Immature natural killer cell (primary cell): ENCODE results near the gene ADGRD1. TPM values are rescaled to one million over a fixed set of nuclear protein-coding genes. Genes with fewer than 3 reads are reported as not detected.

Source experiments
- DNase-seq, 3 donors: peaks; one replicate each; pipeline ENCODE4 v3.0.0; 2022; ENCODE audit warnings: mixed read lengths in 1 of 3
- H3K27ac Mint-ChIP-seq, 6 donors: one replicate each; pipeline ENCODE4 v1.8.0; 2020; ENCODE audit warnings: mixed read lengths in 6 of 6, mild to moderate bottlenecking in 5 of 6, inconsistent platforms in 4 of 6, moderate library complexity in 3 of 6
- H3K27me3 Mint-ChIP-seq, 3 donors: one replicate each; pipeline ENCODE4 v1.8.0; 2020 to 2021; ENCODE audit warnings: low read depth in 3 of 3, mild to moderate bottlenecking in 3 of 3, mixed read lengths in 3 of 3, moderate library complexity in 3 of 3, inconsistent platforms in 1 of 3
- H3K36me3 Mint-ChIP-seq, 3 donors: one replicate each; pipeline ENCODE4 v1.8.0; 2020; ENCODE audit warnings: mixed read lengths in 3 of 3, inconsistent platforms in 2 of 3, mild to moderate bottlenecking in 2 of 3
- H3K4me1 Mint-ChIP-seq, 2 donors: one replicate each; pipeline ENCODE4 v1.8.0; 2020; ENCODE audit warnings: inconsistent platforms in 2 of 2, mild to moderate bottlenecking in 2 of 2, mixed read lengths in 2 of 2, moderate library complexity in 1 of 2
- H3K4me3 Mint-ChIP-seq, 5 donors: one replicate each; pipeline ENCODE4 v1.8.0; 2020; ENCODE audit warnings: mild to moderate bottlenecking in 5 of 5, mixed read lengths in 5 of 5, inconsistent platforms in 3 of 5, moderate library complexity in 3 of 5
- H3K9me3 Mint-ChIP-seq, 6 donors: one replicate each; pipeline ENCODE4 v1.8.0; 2020; ENCODE audit warnings: mild to moderate bottlenecking in 6 of 6, mixed read lengths in 6 of 6, inconsistent platforms in 4 of 6, moderate library complexity in 3 of 6
- polyA plus RNA-seq, 3 donors: library from polyadenylated mRNA; unstranded; fragments of 300-500 nt; fragmentation: Illumina TruSeq; gene quantifications; one replicate each; pipeline ENCODE4 v1.2.3, GENCODE V29; 2021

Gene ADGRD1
- polyA plus RNA-seq, 3 donors from 2014 or later: not detected

DNA sequence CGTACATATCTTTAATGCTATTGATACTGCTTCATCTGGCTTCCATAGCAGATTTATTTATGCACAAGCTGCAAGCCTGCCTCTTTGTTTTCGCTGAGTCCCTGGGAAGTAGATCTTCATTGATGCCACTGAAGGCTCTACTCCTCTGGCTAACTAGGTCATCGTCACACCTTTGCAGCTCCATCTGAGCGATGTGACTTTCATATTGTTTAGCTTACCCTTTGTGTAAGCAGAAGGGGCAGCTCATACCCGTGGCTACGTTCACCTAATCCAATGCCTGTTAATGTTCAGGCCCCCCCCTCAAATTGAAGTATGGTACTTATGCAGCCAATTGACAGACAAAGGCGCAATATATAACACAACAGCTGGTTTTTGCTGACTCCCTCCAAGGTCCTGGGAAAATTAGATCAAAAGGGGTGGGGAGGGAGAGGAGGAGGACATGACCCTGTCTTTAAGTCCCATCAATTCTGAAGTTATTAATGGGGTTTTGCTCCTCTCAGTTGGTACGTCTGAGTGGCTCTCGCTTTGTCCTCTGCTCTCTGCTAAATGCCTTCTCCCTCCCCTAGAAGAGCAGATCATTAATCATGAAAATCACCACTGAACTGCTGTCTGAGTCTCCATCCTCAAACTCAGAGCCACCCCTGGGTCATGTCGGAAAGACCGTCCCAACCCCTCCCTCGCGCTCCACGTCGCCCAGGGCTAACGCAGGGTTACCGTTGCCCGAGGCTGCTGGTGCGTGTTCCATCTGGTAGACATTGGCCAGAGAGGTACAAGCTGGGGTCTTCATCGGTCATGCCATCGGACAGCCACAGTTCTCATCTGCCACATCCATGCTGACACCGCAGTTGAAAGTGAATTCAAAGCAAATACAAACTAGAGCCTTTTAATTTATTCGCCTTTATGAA is 128.8 kb downstream of the ADGRD1 start:
- Mint-ChIP-seq H3K27ac (no peak overlapping the region), H3K36me3 (no peaks in the 10 kb centered on the region), H3K27me3 (peaks cover 2 to 3% (median 3%) of the 10 kb centered on the region in 3 donors), H3K4me3 (no peak overlapping the region), H3K9me3 (no peaks in the 10 kb centered on the region), H3K4me1 (no peaks in the 10 kb centered on the region)
- DNase-seq: no peak

DNA sequence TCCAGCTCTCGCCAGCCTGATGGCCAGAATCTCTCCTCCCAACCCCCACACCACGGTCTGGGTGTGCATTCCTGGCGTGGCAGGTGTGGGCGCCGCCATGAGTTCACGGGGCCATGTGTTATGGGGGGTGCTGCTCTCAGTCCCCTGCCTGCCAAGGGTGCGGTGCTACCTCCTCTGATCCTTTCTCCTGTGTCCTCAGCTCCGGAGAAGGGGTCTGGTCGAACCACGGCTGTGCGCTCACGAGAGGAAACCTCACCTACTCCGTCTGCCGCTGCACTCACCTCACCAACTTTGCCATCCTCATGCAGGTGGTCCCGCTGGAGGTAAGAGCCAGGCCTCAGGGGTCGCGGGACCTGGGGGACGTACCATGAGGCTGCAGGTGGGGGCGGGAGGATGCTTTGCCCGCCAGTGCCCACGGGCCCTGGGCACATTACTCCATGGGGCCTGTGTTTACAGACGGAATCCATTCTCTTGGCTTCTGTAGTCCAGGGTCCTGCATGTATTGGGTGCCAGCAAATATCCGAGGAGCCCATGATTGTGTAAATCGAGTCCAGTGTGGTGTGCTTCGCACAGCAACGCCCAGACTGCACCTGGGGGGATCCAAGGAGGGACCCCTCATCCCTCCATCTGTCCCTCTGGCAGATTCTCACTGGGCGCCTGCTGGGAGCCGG is 130.8 kb downstream of the ADGRD1 start:
- Mint-ChIP-seq H3K36me3 (no peaks in the 10 kb centered on the region), H3K27me3 (peaks cover 2 to 3% (median 3%) of the 10 kb centered on the region in 3 donors), H3K27ac (no peak overlapping the region), H3K4me3 (no peak overlapping the region), H3K4me1 (no peaks in the 10 kb centered on the region), H3K9me3 (no peaks in the 10 kb centered on the region)
- DNase-seq: no peak

DNA sequence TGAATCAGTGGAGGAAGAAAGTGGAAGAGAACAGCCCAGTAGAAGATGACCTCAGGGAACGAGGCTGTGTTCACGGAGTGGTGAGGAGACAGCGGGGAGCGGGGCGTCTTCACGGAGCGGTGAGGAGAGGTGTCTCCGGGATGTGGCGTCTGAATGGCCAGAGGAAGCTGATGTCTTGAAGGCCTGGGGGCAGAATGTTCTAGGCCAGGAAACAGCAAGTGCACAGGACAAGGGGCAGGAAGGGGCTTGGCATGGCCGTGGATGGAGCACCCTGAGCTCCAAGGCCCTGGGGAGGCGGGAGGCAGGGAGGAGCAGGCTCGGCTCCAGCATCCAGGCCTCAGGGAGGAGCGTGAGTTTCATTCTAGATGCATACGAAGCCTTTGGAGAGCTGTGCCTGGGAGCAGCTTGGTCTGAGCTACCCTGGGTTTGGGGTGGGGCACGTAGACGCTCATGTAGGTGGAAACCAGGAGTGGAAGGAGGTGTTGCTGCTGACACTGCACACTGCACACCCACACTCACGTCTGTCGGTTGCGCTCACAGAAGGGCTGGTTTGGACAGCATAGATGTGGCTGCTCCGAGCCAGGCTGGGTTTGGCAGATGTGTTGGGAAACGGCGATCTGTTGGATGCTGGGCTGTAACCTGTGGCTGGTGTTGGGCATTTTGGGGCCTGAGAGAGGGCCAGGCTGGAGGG is 131.6 kb downstream of the ADGRD1 start:
- no peaks in the 10 kb centered on the region for H3K9me3 Mint-ChIP-seq
- H3K36me3 Mint-ChIP-seq: no peaks in the 10 kb centered on the region
- no peak for DNase-seq
- no peak overlapping the region for H3K4me3 Mint-ChIP-seq
- H3K4me1 Mint-ChIP-seq: no peaks in the 10 kb centered on the region
- H3K27ac Mint-ChIP-seq: no peak overlapping the region
- H3K27me3 Mint-ChIP-seq: peaks cover 2 to 3% (median 3%) of the 10 kb centered on the region in 3 donors

DNA sequence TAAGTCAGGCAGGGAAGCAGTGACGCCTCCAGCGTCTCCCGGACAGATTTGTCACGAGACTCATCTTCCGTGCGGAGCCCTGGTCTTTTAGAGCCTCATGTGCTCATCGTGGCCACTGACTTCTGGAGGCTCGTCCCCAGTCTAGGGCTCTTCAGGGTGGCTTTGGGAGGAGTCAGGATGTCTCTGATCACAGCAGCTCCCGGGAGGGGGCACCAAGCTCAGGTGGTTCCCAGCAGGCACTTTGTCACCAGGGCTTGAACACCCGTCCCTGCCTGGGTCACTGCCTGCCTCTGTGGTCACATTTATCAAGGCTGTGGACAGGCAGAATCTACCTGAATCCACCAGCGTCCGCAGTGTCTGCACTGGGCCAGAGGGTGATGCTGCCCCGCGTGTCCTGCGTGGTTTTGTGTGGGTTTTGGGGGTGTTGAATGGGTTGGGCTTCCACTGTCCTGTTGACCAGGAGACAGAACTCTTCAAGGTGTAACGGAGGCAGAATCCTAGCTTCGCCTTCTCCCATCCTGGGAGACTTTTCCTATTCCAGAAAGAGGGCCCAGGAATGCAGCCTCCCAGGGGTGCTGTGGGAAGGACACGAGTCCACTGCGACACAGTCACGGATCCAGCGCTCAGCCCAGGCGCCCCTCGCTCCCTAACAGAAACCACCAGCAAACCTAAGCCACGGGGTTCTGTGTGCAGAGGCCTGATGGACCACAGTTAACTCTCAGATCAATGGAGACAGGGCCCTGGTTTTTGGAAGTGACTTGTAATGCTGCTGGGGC is 132.3 kb downstream of the ADGRD1 start:
- no peak for DNase-seq
- Mint-ChIP-seq H3K4me1 (no peaks in the 10 kb centered on the region), H3K9me3 (no peaks in the 10 kb centered on the region), H3K36me3 (no peaks in the 10 kb centered on the region), H3K4me3 (no peak overlapping the region), H3K27ac (no peak overlapping the region), H3K27me3 (peaks cover 1 to 3% (median 2%) of the 10 kb centered on the region in 3 donors)

DNA sequence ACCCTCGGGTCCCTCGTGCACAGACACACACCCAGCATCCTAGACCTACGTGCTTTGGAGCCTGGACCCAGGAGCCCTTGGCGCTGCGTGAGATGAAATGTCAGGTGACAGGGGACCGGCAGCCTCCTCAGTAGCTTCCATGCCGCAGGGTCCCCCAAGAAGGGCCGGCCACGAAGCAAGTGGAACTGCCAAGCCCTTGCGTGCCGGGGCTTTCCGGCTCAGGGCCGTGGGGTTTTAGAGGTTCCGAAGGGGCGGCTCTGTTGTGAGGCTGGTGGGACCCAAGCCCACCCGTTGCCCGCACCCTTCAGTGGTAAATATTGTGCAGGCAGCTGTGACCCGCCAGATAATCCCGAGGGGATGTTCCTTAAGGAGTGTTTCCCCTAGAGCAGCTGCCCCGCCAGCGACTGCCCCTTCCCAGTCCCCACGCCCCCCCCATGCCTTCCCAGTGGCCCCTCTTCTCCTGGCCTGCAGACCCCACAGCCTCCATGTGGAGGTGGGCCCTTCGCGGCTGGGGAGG is 133.7 kb downstream of the ADGRD1 start:
- no peak overlapping the region for H3K27ac Mint-ChIP-seq
- no peaks in the 10 kb centered on the region for H3K36me3 Mint-ChIP-seq
- H3K27me3 Mint-ChIP-seq: peaks cover 2 to 6% (median 3%) of the 10 kb centered on the region in 3 donors
- H3K4me1 Mint-ChIP-seq: no peaks in the 10 kb centered on the region
- no peaks in the 10 kb centered on the region for H3K9me3 Mint-ChIP-seq
- H3K4me3 Mint-ChIP-seq: no peak overlapping the region
- DNase-seq: no peak

DNA sequence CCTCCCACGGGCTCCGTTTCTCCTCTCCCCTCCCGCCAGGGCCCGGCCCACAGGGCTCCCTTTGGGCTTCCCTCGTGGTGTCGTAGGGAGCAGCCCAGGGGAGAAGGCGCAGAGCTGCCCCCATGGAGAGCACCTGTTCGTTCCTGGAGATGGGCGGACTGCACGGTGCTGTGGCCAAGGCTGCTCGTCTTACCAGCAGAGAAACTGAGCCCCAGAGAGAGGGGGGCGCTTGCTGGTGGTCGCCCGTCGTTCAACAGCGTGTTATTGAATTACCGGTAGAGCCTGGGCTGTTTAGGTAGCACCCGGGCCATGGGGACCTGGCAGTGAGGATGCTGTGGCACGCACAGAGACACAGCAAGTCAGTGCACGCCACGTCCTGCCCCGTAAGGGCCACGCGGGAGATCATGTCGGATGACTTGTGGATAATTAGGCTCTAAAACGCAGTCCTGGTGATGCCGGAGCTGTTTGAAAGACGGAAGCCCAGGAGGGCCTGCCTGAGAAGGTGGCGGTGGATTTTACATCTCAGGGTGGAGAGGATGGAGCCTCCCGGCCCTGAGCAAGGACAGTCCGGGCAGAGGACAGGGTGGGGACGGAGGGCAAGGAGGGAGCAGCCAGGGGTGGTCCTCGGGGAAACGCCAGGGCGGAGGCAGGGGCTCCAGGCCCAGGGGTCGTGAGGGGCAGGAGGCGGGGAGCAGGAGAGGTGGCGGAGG is 134.4 kb downstream of the ADGRD1 start:
- H3K36me3 Mint-ChIP-seq: no peaks in the 10 kb centered on the region
- H3K27ac Mint-ChIP-seq: no peak overlapping the region
- H3K4me3 Mint-ChIP-seq: no peak overlapping the region
- peaks cover 2 to 3% (median 3%) of the 10 kb centered on the region in 3 donors for H3K27me3 Mint-ChIP-seq
- no peaks in the 10 kb centered on the region for H3K9me3 Mint-ChIP-seq
- H3K4me1 Mint-ChIP-seq: peaks cover 2 to 3% of the 10 kb centered on the region in 2 donors
- no peak for DNase-seq

DNA sequence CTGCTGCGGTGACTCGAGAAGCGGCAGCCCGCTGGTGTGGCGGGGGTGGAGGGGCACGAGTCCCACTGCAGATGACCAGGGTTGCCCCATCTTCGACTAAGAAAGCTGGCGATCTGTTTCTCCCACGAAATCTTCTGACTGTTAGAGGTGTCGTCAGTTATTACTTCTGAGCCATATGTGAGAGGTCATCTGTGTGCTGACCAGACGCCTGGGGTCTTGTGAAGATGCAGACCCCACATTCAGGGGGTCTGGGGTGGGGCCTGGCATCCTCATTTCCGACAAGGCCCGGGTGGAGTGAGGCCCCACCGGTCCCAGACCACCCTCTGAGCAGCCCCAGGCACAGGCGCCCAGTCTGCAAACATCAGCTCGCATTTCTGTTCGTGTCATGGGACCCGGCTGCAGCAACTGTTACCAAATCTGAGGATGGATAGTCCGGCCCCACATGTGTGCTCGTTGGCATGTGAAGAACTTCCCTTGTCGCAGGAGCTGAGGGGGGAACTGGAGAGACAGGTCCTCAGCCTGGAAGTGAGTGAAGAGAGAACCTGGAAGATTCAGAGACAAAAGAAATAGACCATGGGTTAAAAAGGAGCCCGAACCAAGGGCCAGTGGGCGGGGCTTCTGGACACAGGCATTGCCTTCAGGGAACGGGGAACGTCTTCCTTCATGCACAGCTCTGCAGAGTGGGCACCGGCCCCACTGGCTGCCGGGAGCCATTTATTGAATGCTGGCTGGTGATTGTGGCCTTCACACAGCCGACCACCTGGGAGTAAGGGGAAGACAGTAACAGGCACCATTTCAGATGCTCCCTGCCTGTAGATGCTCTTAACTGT is 135.2 kb downstream of the ADGRD1 start:
- H3K4me1 Mint-ChIP-seq: peaks cover 2 to 5% of the 10 kb centered on the region in 2 donors
- no peak for DNase-seq
- no peaks in the 10 kb centered on the region for H3K36me3 Mint-ChIP-seq
- H3K4me3 Mint-ChIP-seq: no peak overlapping the region
- peaks cover 2 to 3% (median 3%) of the 10 kb centered on the region in 3 donors for H3K27me3 Mint-ChIP-seq
- no peaks in the 10 kb centered on the region for H3K9me3 Mint-ChIP-seq
- no peak overlapping the region for H3K27ac Mint-ChIP-seq

DNA sequence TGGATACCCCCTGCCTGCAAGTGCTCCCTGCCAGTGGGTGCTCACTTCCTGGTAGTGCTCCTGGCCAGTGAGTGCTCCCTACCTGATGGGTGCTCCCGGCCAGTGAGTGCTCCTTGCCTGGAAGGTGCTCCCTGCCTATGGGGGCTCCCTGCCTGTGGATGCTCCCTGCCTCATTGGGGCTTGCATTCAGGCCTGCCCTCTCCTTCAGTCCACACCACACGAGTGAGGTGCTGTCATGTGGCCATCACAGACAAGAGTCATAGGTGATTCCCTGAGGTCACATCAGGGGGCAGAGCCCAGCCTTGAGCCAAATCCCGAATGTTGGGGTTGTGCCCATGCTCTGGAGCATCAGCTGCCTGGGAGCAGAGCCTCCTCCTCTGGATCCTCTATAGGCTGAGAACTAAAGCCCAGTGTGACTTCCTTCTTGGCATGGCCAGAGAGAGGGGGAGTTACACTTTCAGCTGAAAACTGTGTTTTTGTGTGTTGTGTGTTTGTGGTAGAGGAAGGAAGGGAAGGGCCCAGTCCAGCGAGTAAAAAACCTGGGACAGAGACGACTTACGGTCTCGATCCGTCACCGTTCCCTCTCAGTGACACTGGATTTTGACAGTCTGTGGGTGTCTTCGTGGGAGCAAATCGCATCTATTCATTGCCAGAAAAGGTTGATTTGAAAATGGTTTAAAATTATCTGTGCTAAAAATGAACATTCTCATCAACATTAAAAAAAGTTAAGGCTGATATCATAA is 136.0 kb downstream of the ADGRD1 start:
- H3K36me3 Mint-ChIP-seq: no peaks in the 10 kb centered on the region
- DNase-seq: no peak

DNA sequence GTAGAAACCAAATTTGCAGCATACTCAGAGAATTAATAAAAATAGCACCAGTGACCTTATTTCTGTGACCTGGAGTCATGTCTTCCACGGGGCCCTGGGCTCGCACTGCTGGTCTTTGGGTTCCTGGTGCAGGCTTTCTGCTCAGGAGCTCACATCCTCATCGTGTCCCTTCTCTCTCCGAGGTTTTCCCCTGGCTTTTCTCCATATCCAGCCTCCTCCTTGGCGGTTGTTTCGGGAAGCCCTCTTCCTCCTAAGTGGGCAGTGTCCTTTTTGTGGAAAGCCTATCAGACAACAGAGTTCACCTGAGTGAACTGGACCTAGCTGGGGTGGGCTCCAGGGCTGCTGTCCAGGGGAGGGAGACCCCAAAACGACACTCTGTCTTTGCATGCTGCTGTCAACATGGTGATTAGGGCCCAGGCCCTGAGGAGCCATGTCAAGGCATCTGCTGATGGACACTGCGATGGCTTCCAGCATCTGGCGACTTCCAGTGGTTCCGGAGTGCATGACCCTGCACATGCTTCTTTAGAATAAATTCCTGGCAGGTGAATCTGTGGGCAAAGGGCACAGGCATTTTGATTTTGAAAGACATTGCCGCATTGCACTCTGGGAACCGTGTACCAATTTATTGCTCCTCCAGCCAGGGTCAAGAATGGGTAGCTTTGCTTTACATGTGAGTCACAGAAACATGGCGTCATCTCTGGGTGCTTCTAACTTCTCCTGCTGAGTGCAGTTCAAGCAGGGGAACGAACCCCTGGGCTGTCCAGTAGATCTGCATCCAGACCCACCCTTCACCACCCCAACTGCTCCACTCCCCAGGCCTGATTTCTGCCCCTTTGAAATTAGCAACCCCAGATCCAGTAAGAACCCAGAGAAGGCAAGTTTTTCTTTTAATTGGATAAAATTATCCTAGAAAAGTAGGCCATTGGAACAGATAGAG is 136.8 kb downstream of the ADGRD1 start:
- no peak overlapping the region for H3K27ac Mint-ChIP-seq
- no peaks in the 10 kb centered on the region for H3K36me3 Mint-ChIP-seq

More for the DNA sequence above, 136.0 kb downstream of the ADGRD1 start:
- H3K4me3 Mint-ChIP-seq: no peak overlapping the region
- H3K9me3 Mint-ChIP-seq: no peaks in the 10 kb centered on the region
- no peak overlapping the region for H3K27ac Mint-ChIP-seq
- H3K4me1 Mint-ChIP-seq: peaks cover 2 to 5% of the 10 kb centered on the region in 2 donors
- H3K27me3 Mint-ChIP-seq: peaks cover 2 to 3% (median 2%) of the 10 kb centered on the region in 3 donors

DNA sequence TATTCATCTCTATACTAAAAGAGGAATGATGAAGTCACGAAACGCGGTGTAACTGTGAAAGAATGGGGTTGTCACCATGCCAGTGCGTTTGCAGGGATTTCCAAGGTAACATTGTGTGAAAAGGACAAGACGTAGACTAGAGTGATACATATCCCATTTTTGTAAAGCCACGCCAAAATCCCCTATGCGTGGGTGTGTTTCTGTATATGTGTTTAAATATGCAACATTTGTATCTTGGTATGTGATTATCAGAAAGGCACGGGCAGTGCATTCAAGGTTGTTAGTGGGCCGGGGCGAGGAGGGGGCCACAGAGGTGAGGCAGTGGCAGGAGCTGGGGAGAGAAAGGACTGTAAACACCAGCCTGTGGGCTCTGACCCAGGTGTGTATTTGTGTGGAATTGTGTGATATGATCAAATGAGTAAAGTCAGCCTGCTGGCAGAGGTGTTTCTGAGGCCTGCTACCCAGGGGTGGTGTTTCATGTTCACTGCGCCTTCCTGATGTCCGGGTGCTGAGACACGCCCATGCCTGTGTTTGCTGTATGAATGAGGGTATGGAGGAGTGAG is 137.8 kb downstream of the ADGRD1 start:
- Mint-ChIP-seq H3K4me3 (no peak overlapping the region), H3K4me1 (peaks cover 2 to 5% of the 10 kb centered on the region in 2 donors), H3K27ac (no peak overlapping the region), H3K36me3 (no peaks in the 10 kb centered on the region), H3K9me3 (no peaks in the 10 kb centered on the region), H3K27me3 (peaks cover 2 to 3% (median 2%) of the 10 kb centered on the region in 3 donors)
- no peak for DNase-seq

More for the DNA sequence above, 136.8 kb downstream of the ADGRD1 start:
- no peak for DNase-seq
- Mint-ChIP-seq H3K4me1 (peaks cover 2 to 5% of the 10 kb centered on the region in 2 donors), H3K9me3 (no peaks in the 10 kb centered on the region), H3K4me3 (no peak overlapping the region), H3K27me3 (peaks cover 2 to 3% (median 2%) of the 10 kb centered on the region in 3 donors)
